IPS DF 4.7 (cell line): Measurements from ENCODE around the gene PTPN14.

ENCODE experiments used
- DNase-seq: peaks from one replicate; pipeline ENCODE4 v3.0.0-alpha.2; 2013; ENCODE audit warnings: low spot score; ENCODE audit errors: extremely low read depth

Gene PTPN14

GRCh38 chr1:214317300-214317699 lies 234.1 kb downstream of the PTPN14 start:
- DNase-seq: no peak

- peak; percentile 87 for DNase-seq
Measured at GRCh38 chr1:214316593-214316992, 234.8 kb downstream of the PTPN14 start.

GRCh38 chr1:214314178-214314843 lies 237.1 kb downstream of the PTPN14 start:
- DNase-seq: no peak

- no peak for DNase-seq
Measured at GRCh38 chr1:214312530-214313051, 238.8 kb downstream of the PTPN14 start.

- no peak for DNase-seq
Measured at GRCh38 chr1:214310777-214311690, 240.4 kb downstream of the PTPN14 start.

GRCh38 chr1:214310010-214310409 lies 241.4 kb downstream of the PTPN14 start:
- DNase-seq: no peak

GRCh38 chr1:214306269-214306668 lies 245.1 kb downstream of the PTPN14 start:
- no peak for DNase-seq

- DNase-seq: no peak
Measured at GRCh38 chr1:214305164-214305751, 246.1 kb downstream of the PTPN14 start.

GRCh38 chr1:214303141-214303930 lies 248.1 kb downstream of the PTPN14 start:
- DNase-seq: no peak

GRCh38 chr1:214301526-214301925 lies 249.9 kb downstream of the PTPN14 start:
- DNase-seq: no peak

- DNase-seq: no peak
Measured at GRCh38 chr1:214300149-214300780, 251.1 kb downstream of the PTPN14 start.
